D721Med (cell line): ENCODE data around the gene ASAH2.

Source experiments
- DNase-seq: peaks from one replicate; pipeline ENCODE4 v3.0.0; 2011; ENCODE audit warnings: low spot score; ENCODE audit not compliant: insufficient read length
- FAIRE-seq: peaks from 2 replicates; lab custom pipeline; 2011; peaks lifted over from hg19 to GRCh38; lab: Jason Lieb, UNC
- CTCF ChIP-seq: IDR thresholded peaks from 2 replicates; pipeline ENCODE4 v1.5.1; 2012; ENCODE audit warnings: mild to moderate bottlenecking, control low read depth; ENCODE audit not compliant: insufficient read depth; ENCODE audit errors: missing control alignments

The ASAH2 gene

GRCh38 chr10:50251394-50251793 lies at the start of gene ASAH2:
Gene ASAH2 (minus strand): TSS chr10:50251516. CDS start chr10:50248610, 2,906 bp downstream.
- TF ChIP-seq CTCF: no peak
- DNase-seq (no peak), FAIRE-seq (no peak)

GRCh38 chr10:50299948-50300669 lies 48.8 kb upstream of the ASAH2 start:
- DNase-seq (no peak), FAIRE-seq (no peak)
- no peak for TF ChIP-seq CTCF

GRCh38 chr10:50295367-50295766 lies 44.1 kb upstream of the ASAH2 start:
- no peak for TF ChIP-seq CTCF
- no peak for DNase-seq
- FAIRE-seq: no peak

- no peak for DNase-seq
- FAIRE-seq: no peak
- no peak for TF ChIP-seq CTCF
Observed at GRCh38 chr10:50294582-50294981, 43.3 kb upstream of the ASAH2 start.

GRCh38 chr10:50293513-50294313 lies 42.4 kb upstream of the ASAH2 start:
- no peak for FAIRE-seq
- no peak for TF ChIP-seq CTCF

GRCh38 chr10:50291261-50291850 lies 40.0 kb upstream of the ASAH2 start:
- FAIRE-seq (no peak), DNase-seq (no peak)
- peak; percentile 18 for TF ChIP-seq CTCF

More at GRCh38 chr10:50293513-50294313, 42.4 kb upstream of the ASAH2 start:
- no peak for DNase-seq

GRCh38 chr10:50289196-50289595 lies 37.9 kb upstream of the ASAH2 start:
- no peak for FAIRE-seq
- DNase-seq: no peak
- TF ChIP-seq CTCF: no peak
